ENCODE measurements around the gene ABHD14A.
A peak's percentile ranks its signal among the peaks of the same experiment; 100 is the strongest.

The ABHD14A gene

GRCh38 chr3:52022323-52023100, 47.6 kb downstream of the ABHD14A start:
- CTCF ChIA-PET, result interaction anchor here (1.0 kb wide), 1 partner anchor 21 kb away, joined by 3 read pairs; no protein-coding TSS in a partner anchor
- H3K27ac ChIP-seq, result peak overlapping the region; percentile 10; the same call in 1 of the 2 replicates
- DNase-seq (ENCODE audit: low spot score), result no peak
- no peak for TF ChIP-seq CTCF (conservative IDR thresholded peaks at IDR 0.05; ENCODE audit: low read depth)
- POLR2A ChIA-PET (ENCODE audit: low non-redundant PET), result no interaction called here

GRCh38 chr3:52023101-52023770, 48.4 kb downstream of the ABHD14A start:
- TF ChIP-seq CTCF (conservative IDR thresholded peaks at IDR 0.05; ENCODE audit: low read depth), result no peak
- CTCF ChIA-PET, result interaction anchor here (1.0 kb wide), 1 partner anchor 22 kb away, joined by 3 read pairs; no protein-coding TSS in a partner anchor
- POLR2A ChIA-PET (ENCODE audit: low non-redundant PET), result no interaction called here
- no peak for DNase-seq (ENCODE audit: low spot score)
- H3K27ac ChIP-seq, result peak overlapping the region; percentile 10; the same call in 1 of the 2 replicates

- peak overlapping the region; percentile 30 for H3K27ac ChIP-seq
- ChIA-PET CTCF (no interaction called here), POLR2A (ENCODE audit: low non-redundant PET) (no interaction called here)
- no peak for DNase-seq (ENCODE audit: low spot score)
- no peak for TF ChIP-seq CTCF (conservative IDR thresholded peaks at IDR 0.05; ENCODE audit: low read depth)
Measured at GRCh38 chr3:52023860-52024764, 49.2 kb downstream of the ABHD14A start.

GRCh38 chr3:52024765-52025452, 50.0 kb downstream of the ABHD14A start:
- CTCF ChIA-PET, result no interaction called here
- H3K27ac ChIP-seq, result peak overlapping the region; percentile 30
- POLR2A ChIA-PET (ENCODE audit: low non-redundant PET), result no interaction called here
- no peak for TF ChIP-seq CTCF (conservative IDR thresholded peaks at IDR 0.05; ENCODE audit: low read depth)
- no peak for DNase-seq (ENCODE audit: low spot score)

GRCh38 chr3:52025453-52025852, 50.6 kb downstream of the ABHD14A start:
- TF ChIP-seq CTCF (conservative IDR thresholded peaks at IDR 0.05; ENCODE audit: low read depth), result no peak
- DNase-seq (ENCODE audit: low spot score), result no peak
- ChIA-PET POLR2A (ENCODE audit: low non-redundant PET) (no interaction called here), CTCF (no interaction called here)
- peak overlapping the region; percentile 30 for H3K27ac ChIP-seq
